Heart right ventricle (tissue), 16 donors: Measurements from ENCODE around the gene APOLD1. TPM values are rescaled to one million over a fixed set of nuclear protein-coding genes. Genes with fewer than 3 reads are reported as not detected.
"Not testable (repeated sequence)": the region's sequence is repeated elsewhere in the genome, so short reads cannot be mapped to it uniquely, and the experiment has no call there.

Source experiments
- ATAC-seq, 8 donors: fragments of 200-7000 bp; cut with Tn5 transposase; one replicate each; pipeline ENCODE4 v1.9.1; 2020; ENCODE audit warnings: mild to moderate bottlenecking in 8 of 8, moderate library complexity in 8 of 8, moderate number of reproducible peaks in 1 of 8
- DNase-seq, 2 donors: peaks; one replicate each; pipeline ENCODE4 v3.0.0-alpha.2; 2020
- H3K27ac ChIP-seq, 10 donors: fragments of 200-600 bp; sonication (generic) in 2 of 10; one replicate each; pipeline versions ENCODE4 v1.5.0 to v1.8.0; 2020 to 2022; ENCODE audit warnings: mild to moderate bottlenecking in 3 of 10
- H3K27me3 ChIP-seq, 7 donors: fragments of 200-600 bp; one replicate each; pipeline ENCODE4 v1.8.0; 2021 to 2022; ENCODE audit warnings: mild to moderate bottlenecking in 2 of 7
- H3K36me3 ChIP-seq, 9 donors: fragments of 200-600 bp; sonication (generic) in 1 of 9; one replicate each; pipeline versions ENCODE4 v1.5.0 to v1.8.0; 2020 to 2022; ENCODE audit warnings: mild to moderate bottlenecking in 2 of 9
- H3K4me1 ChIP-seq, 9 donors: fragments of 200-600 bp; sonication (generic) in 1 of 9; one replicate each; pipeline versions ENCODE4 v1.5.0 to v1.8.0; 2020 to 2022; ENCODE audit warnings: mild to moderate bottlenecking in 4 of 9
- H3K4me3 ChIP-seq, 10 donors: fragments of 200-600 bp; sonication (generic) in 2 of 10; one replicate each; pipeline versions ENCODE4 v1.5.0 to v1.8.0; 2020 to 2022; ENCODE audit warnings: mild to moderate bottlenecking in 7 of 10, moderate library complexity in 2 of 10
- H3K9me3 ChIP-seq, 11 donors: fragments of 200-600 bp in 10 of 11; sonication (generic) in 2 of 11; one replicate each; pipeline versions ENCODE4 v1.5.0 to v1.8.0; 2013 to 2022; ENCODE audit warnings: mild to moderate bottlenecking in 2 of 11, control low read depth in 1 of 11, moderate library complexity in 1 of 11
- WGBS, 2 donors: extraction: QIAGEN DNeasy Blood & Tissue Kit; methylation state at CpG; one replicate each; pipeline ENCODE4 v1.1.7; 2013; ENCODE audit warnings: inconsistent platforms in 1 of 2; 5-methylcytosine and 5-hydroxymethylcytosine counted together
- intact Hi-C, 10 donors: fragments of 100-400 bp; cut with DNase I; formaldehyde crosslinking; loops; one replicate each; pipeline versions ENCODE4 v1.11.1 to v1.14.2; 2022
- polyA plus RNA-seq, 2 donors: library from polyadenylated mRNA; stranded (reverse); fragments of 200-250 nt; gene quantifications; one replicate each; pipeline ENCODE4 v1.2.3, GENCODE V29; 2013
- total RNA-seq, 10 donors: library from RNA; stranded (reverse); fragmentation: NEBNext Ultra II Directional in 3 of 10; extraction: Animal tissue kit (Norgen Biotek cat#: 25700) in 3 of 10; gene quantifications; one replicate each; pipeline versions ENCODE4 v1.2.1 to v1.2.4, GENCODE V29; 2021 to 2023
- TF ChIP-seq, protein P1 (sequence below), 9 donors: fragments of 200-600 bp; sonication (generic) in 2 of 9; IDR thresholded peaks; one replicate each; pipeline versions ENCODE4 v1.5.0 to v1.8.0; 2021 to 2022; ENCODE audit warnings: antibody characterized with exemption in 9 of 9, mild to moderate bottlenecking in 5 of 9, moderate library complexity in 1 of 9
- donor health status: Arrhythmogenic right ventricular cardiomyopathy.
- donor health status: ischemic (EF 13 %, LVEDD 7.1; RV severe dilation, severe dysfunction).
- donor health status: healthy with polysubstance abuse.
- donor health status: DM: no; HTN: yes; CAD: no.
- donor health status: DM: no; HTN: no; CAD: no.
- donor health status: ischemic (EF 25% LVEDD 6.9; RV normal size, moderate dysfunction).
- donor health status: ischemic (EF 25% LVEDD 5.7; RV mildly dilated, moderate dysfunction).
- donor health status: healthy.
- donor health status: DM: yes; HTN: yes; CAD: no.
- donor health status: Ischemic cardiomyopathy.
- donor health status: ischemic (EF 35%, LVEDD 5.7; RV mildly dilated, moderate dysfunction).
- donor health status: nonischemic (EF 11% LVEDD 7.7; RV severe dilation, severe dysfunction).
- donor health status: DM: yes; HTN: yes; CAD: no.
- donor health status: PGD.
- donor health status: ischemic (EF 29% LVEDD 5.4; RV normal size, mild dysfunction).
- donor health status: nonischemic (EF 23%, LVEDD 6.1; RV moderate dilation, normal function).

APOLD1 gene
- total and polyA plus RNA-seq, 12 donors = 11.1 to 98.8 (median 20.6) TPM

GRCh38 chr12:12804011-12804410 lies 18.6 kb downstream of the APOLD1 start:
- H3K9me3 ChIP-seq = no peaks in the 10 kb centered on the region
- H3K36me3 ChIP-seq = no peaks in the 10 kb centered on the region
- peaks cover 0 to 44% (median 32%) of the 10 kb centered on the region in 9 donors for H3K4me1 ChIP-seq
- ATAC-seq = no peak
- 79 to 82% methylated on average over 6 of the region's 6 CpGs for WGBS, 2 donors
- H3K4me3 ChIP-seq = no peak overlapping the region
- intact Hi-C loops = loop anchor here in 1 of 10 donors (10.0 kb wide), 1 partner anchor 401 kb away; no protein-coding TSS in a partner anchor
- peak overlapping the region in 5 of 10 donors; percentile 22 to 63 (median 30) for H3K27ac ChIP-seq
- DNase-seq = no peak
- TF ChIP-seq, protein P1, sequence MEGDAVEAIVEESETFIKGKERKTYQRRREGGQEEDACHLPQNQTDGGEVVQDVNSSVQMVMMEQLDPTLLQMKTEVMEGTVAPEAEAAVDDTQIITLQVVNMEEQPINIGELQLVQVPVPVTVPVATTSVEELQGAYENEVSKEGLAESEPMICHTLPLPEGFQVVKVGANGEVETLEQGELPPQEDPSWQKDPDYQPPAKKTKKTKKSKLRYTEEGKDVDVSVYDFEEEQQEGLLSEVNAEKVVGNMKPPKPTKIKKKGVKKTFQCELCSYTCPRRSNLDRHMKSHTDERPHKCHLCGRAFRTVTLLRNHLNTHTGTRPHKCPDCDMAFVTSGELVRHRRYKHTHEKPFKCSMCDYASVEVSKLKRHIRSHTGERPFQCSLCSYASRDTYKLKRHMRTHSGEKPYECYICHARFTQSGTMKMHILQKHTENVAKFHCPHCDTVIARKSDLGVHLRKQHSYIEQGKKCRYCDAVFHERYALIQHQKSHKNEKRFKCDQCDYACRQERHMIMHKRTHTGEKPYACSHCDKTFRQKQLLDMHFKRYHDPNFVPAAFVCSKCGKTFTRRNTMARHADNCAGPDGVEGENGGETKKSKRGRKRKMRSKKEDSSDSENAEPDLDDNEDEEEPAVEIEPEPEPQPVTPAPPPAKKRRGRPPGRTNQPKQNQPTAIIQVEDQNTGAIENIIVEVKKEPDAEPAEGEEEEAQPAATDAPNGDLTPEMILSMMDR (IDR thresholded peaks at IDR 0.05) = no peak
- no peaks in the 10 kb centered on the region for H3K27me3 ChIP-seq

- H3K27me3 ChIP-seq = no peaks in the 10 kb centered on the region
- H3K4me1 ChIP-seq = peaks cover 0 to 48% (median 33%) of the 10 kb centered on the region in 9 donors
- no peak overlapping the region for H3K4me3 ChIP-seq
- WGBS, 2 donors = 69 to 72% methylated on average over 6 of the region's 6 CpGs
- ATAC-seq (no peak), DNase-seq (no peak)
- TF ChIP-seq, protein P1 (IDR thresholded peaks at IDR 0.05) = no peak
- H3K9me3 ChIP-seq = no peaks in the 10 kb centered on the region
- H3K27ac ChIP-seq = peak overlapping the region in 5 of 10 donors; percentile 9 to 54 (median 30)
- intact Hi-C loops = loop anchor here in 1 of 10 donors (10.0 kb wide), 1 partner anchor 400 kb away; no protein-coding TSS in a partner anchor
- no peaks in the 10 kb centered on the region for H3K36me3 ChIP-seq
These were observed 19.0 kb downstream of the APOLD1 start for GRCh38 chr12:12804432-12804886.

GRCh38 chr12:12806784-12807516 lies 21.5 kb downstream of the APOLD1 start:
- TF ChIP-seq, protein P1 (IDR thresholded peaks at IDR 0.05) = no peak
- no peaks in the 10 kb centered on the region for H3K36me3 ChIP-seq
- intact Hi-C loops = loop anchor here in 2 of 10 donors (5.0 to 10.0 kb wide), 2 partner anchors 90 to 398 kb away; partner anchors contain the start of gene CDKN1B (in 1 of the 2)
- no peaks in the 10 kb centered on the region for H3K27me3 ChIP-seq
- no peak for ATAC-seq
- DNase-seq = no peak
- 74 to 82% methylated on average over 8 of the region's 8 CpGs for WGBS, 2 donors
- no peaks in the 10 kb centered on the region for H3K9me3 ChIP-seq
- H3K4me1 ChIP-seq = peaks cover 0 to 55% (median 33%) of the 10 kb centered on the region in 9 donors
- no peak overlapping the region for H3K4me3 ChIP-seq
- H3K27ac ChIP-seq = peak overlapping the region; percentile 33 to 94 (median 88)

- not testable (repeated sequence) for H3K9me3 ChIP-seq, H3K4me3 ChIP-seq, H3K27me3 ChIP-seq, H3K36me3 ChIP-seq, DNase-seq, ATAC-seq
- 79 to 85% methylated on average over 3 of the region's 3 CpGs for WGBS, 2 donors
- Histone ChIP-seq H3K4me1 (peaks cover 0 to 55% (median 33%) of the 10 kb centered on the region in 9 donors), H3K27ac (peak overlapping the region; percentile 33 to 94 (median 88))
- intact Hi-C loops = loop anchor here in 2 of 10 donors (5.0 to 10.0 kb wide), 2 partner anchors 90 to 397 kb away; partner anchors contain the start of gene CDKN1B (in 1 of the 2)
These were observed 22.1 kb downstream of the APOLD1 start for GRCh38 chr12:12807517-12807903.
